Measurements from ENCODE around the gene HNRNPL. TPM values are rescaled to one million over a fixed set of nuclear protein-coding genes. Genes with fewer than 3 reads are reported as not detected.

HNRNPL gene
- total and polyA plus RNA-seq, 9 of the 15 experiments (the other 6 are each of a cell fraction or from before 2014, with no cell fraction given) = 39.5 to 610 (median 299) TPM

GRCh38 chr19:38880882-38881609, 31.3 kb upstream of the HNRNPL start:
- H3K9ac ChIP-seq (ENCODE audit: insufficient read depth in 1 of 2, low read depth in 2 of 2, low read length in 2 of 2) = 0 out of 4 replicates have a peak overlapping the region, but pooled peaks of 1 of the 2 experiments have one; percentile 31
- H3K79me2 ChIP-seq (ENCODE audit: control insufficient read depth, insufficient read depth, low read length) = no peaks in the 10 kb centered on the region
- no peak overlapping the region for H3K4me2 ChIP-seq (ENCODE audit: insufficient read depth, low read length)
- H3K4me3 ChIP-seq = no peak overlapping the region
- BruUV-seq (replicated peaks) = no TSS peak
- no peak for TF ChIP-seq KLF6 (CRISPR knock-in tag; IDR thresholded peaks at IDR 0.05; ENCODE audit: borderline replicate concordance)
- TF ChIP-seq SREBF2 (CRISPR knock-in tag; IDR thresholded peaks at IDR 0.05) = no peak
- no peak for TF ChIP-seq NFYB (IDR thresholded peaks at IDR 0.05; ENCODE audit: extremely low read depth, insufficient read length)
- no peak for TF ChIP-seq ARNT (IDR thresholded peaks at IDR 0.05)
- TF ChIP-seq, protein P1, sequence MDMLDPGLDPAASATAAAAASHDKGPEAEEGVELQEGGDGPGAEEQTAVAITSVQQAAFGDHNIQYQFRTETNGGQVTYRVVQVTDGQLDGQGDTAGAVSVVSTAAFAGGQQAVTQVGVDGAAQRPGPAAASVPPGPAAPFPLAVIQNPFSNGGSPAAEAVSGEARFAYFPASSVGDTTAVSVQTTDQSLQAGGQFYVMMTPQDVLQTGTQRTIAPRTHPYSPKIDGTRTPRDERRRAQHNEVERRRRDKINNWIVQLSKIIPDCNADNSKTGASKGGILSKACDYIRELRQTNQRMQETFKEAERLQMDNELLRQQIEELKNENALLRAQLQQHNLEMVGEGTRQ (CRISPR knock-in tag; IDR thresholded peaks at IDR 0.05) = no peak
- TF ChIP-seq ETV1 (tag; conservative IDR thresholded peaks at IDR 0.05; ENCODE audit: low read depth) = no peak
- TF ChIP-seq ZBED1 (IDR thresholded peaks at IDR 0.05) = no peak
- no peak for TF ChIP-seq GABPB2 (CRISPR knock-in tag; conservative IDR thresholded peaks at IDR 0.05)
- TF ChIP-seq ZBTB7A (IDR thresholded peaks at IDR 0.05; ENCODE audit: borderline replicate concordance, control insufficient read depth, low read depth, low read length) = peak; percentile 37; the same call in 1 of the 2 replicates
- in situ Hi-C loops (cut with MboI) (no loop called here), intact Hi-C loops (cut with micrococcal nuclease) (no loop called here)
- H3K4me1 ChIP-seq (replicated peaks in 1 of 2; ENCODE audit: control insufficient read depth in 2 of 2, insufficient read depth in 2 of 2, low read length in 2 of 2) = peaks cover 24 to 62% of the 10 kb centered on the region in 2 experiments; a peak in 4 of 5 replicates
- peak in 2 of 4 experiments; percentile 50 to 57 for DNase-seq (ENCODE audit: extremely low read depth in 1 of 4, low spot score in 3 of 4)
- no peaks in the 10 kb centered on the region for H3K27me3 ChIP-seq (ENCODE audit: control insufficient read depth in 2 of 2, insufficient read depth in 2 of 2, low read length in 2 of 2)
- no peak for ATAC-seq
- WGBS (ENCODE audit: insufficient coverage, low coverage, missing lambda C conversion rate) = 86% methylated on average over 2 of the region's 19 CpGs
- ChIA-PET CTCF (ENCODE audit: low intra/inter-chr PET ratio) (no interaction called here), POLR2A (no interaction called here)
- FAIRE-seq = no peak
- no peak overlapping the region for H3K27ac ChIP-seq (ENCODE audit: extremely low read depth, low read depth, low read length)
- H4K20me1 ChIP-seq (replicated peaks; ENCODE audit: control insufficient read depth, insufficient read depth, low read length) = no peaks in the 10 kb centered on the region
- no peak overlapping the region for H2AFZ ChIP-seq (ENCODE audit: low read depth, low read length)
- no peaks in the 10 kb centered on the region for H3K9me1 ChIP-seq (ENCODE audit: control insufficient read depth, insufficient read depth, low read length)
- H3K9me3 ChIP-seq (replicated peaks; ENCODE audit: control insufficient read depth, insufficient read depth, low read depth, low read length) = no peaks in the 10 kb centered on the region
- H3K36me3 ChIP-seq (ENCODE audit: control insufficient read depth, insufficient read depth, low read length) = peaks cover 5% of the 10 kb centered on the region; the same call in 1 of the 3 replicates
